H9 (cell line): ENCODE measurements around the gene MND1. TPM values are rescaled to one million over a fixed set of nuclear protein-coding genes. Genes with fewer than 3 reads are reported as not detected.

ENCODE experiments used
- DNase-seq: peaks from one replicate; pipeline ENCODE4 v3.0.0-alpha.2; 2017
- H2AFZ ChIP-seq: one replicate; pipeline ENCODE4 v1.6.1; 2013; ENCODE audit warnings: mild to moderate bottlenecking, low read length, control low read depth, moderate library complexity
- H2AK5ac ChIP-seq: 2 replicates; pipeline ENCODE4 v1.6.1; 2013; ENCODE audit warnings: low read length, control low read depth, mixed read lengths; ENCODE audit not compliant: insufficient read length
- H2BK120ac ChIP-seq: one replicate; pipeline ENCODE4 v1.6.1; 2013; ENCODE audit warnings: low read depth, mild to moderate bottlenecking, low read length, control low read depth, inconsistent platforms; ENCODE audit not compliant: poor library complexity, severe bottlenecking
- H2BK12ac ChIP-seq: 2 replicates; pipeline ENCODE4 v1.6.1; 2013; ENCODE audit warnings: low read length, control low read depth, mixed read lengths, low read depth; ENCODE audit not compliant: insufficient read length
- H2BK15ac ChIP-seq: 2 replicates; pipeline ENCODE4 v1.6.1; 2013; ENCODE audit warnings: low read depth, low read length, control low read depth
- H2BK20ac ChIP-seq: one replicate; pipeline ENCODE4 v1.6.1; 2013; ENCODE audit warnings: low read depth, mild to moderate bottlenecking, low read length, control low read depth, inconsistent platforms; ENCODE audit not compliant: poor library complexity, severe bottlenecking
- H2BK5ac ChIP-seq: 2 replicates; pipeline ENCODE4 v1.6.1; 2013; ENCODE audit warnings: low read length, control low read depth, mixed read lengths; ENCODE audit not compliant: insufficient read length
- H3K14ac ChIP-seq: 2 replicates; pipeline ENCODE4 v1.6.1; 2013; ENCODE audit warnings: low read length, control low read depth; ENCODE audit not compliant: insufficient read depth
- H3K18ac ChIP-seq: 2 replicates; pipeline ENCODE4 v1.6.1; 2013; ENCODE audit warnings: low read depth, mild to moderate bottlenecking, mixed read lengths, low read length, control low read depth; ENCODE audit not compliant: insufficient read length
- H3K23ac ChIP-seq: 2 replicates; pipeline ENCODE4 v1.6.1; 2013; ENCODE audit warnings: low read length, control low read depth, mixed read lengths, low read depth; ENCODE audit not compliant: insufficient read length
- H3K23me2 ChIP-seq: 2 replicates; pipeline ENCODE4 v1.6.1; 2013; ENCODE audit warnings: low read depth, mild to moderate bottlenecking, mixed read lengths, low read length, control low read depth; ENCODE audit not compliant: insufficient read length, poor library complexity, severe bottlenecking
- H3K27ac ChIP-seq: 2 replicates; pipeline ENCODE4 v1.5.1; 2013; ENCODE audit warnings: low read length, control low read depth, mixed read lengths, low read depth; ENCODE audit not compliant: insufficient read length
- H3K27me3 ChIP-seq: 2 replicates; pipeline ENCODE4 v1.6.1; 2013; ENCODE audit warnings: low read length, control low read depth, inconsistent platforms; ENCODE audit not compliant: insufficient read depth
- H3K4ac ChIP-seq: 2 replicates; pipeline ENCODE4 v1.6.1; 2013; ENCODE audit warnings: low read depth, mild to moderate bottlenecking, control low read depth, inconsistent platforms, low read length, moderate library complexity
- H3K4me1 ChIP-seq: 2 replicates; pipeline ENCODE4 v1.6.1; 2013; ENCODE audit warnings: low read length, control low read depth, inconsistent platforms; ENCODE audit not compliant: insufficient read depth
- H3K4me2 ChIP-seq: 2 replicates; pipeline ENCODE4 v1.6.1; 2013; ENCODE audit warnings: low read length, control low read depth, mixed read lengths; ENCODE audit not compliant: insufficient read length, insufficient read depth
- H3K56ac ChIP-seq: 2 replicates; pipeline ENCODE4 v1.6.1; 2013; ENCODE audit warnings: low read depth, mild to moderate bottlenecking, mixed read lengths, low read length, control low read depth; ENCODE audit not compliant: insufficient read length
- H3K79me1 ChIP-seq: 2 replicates; pipeline ENCODE4 v1.6.1; 2013; ENCODE audit warnings: low read depth, mild to moderate bottlenecking, moderate library complexity, low read length, control low read depth, inconsistent platforms; ENCODE audit not compliant: insufficient read depth, poor library complexity, severe bottlenecking
- H3K79me2 ChIP-seq: 2 replicates; pipeline ENCODE4 v1.6.1; 2013; ENCODE audit warnings: low read length, control low read depth, inconsistent platforms; ENCODE audit not compliant: insufficient read depth
- H3K9ac ChIP-seq: 2 replicates; pipeline ENCODE4 v1.6.1; 2013; ENCODE audit warnings: low read length, control low read depth, mixed read lengths; ENCODE audit not compliant: insufficient read length; ENCODE audit errors: extremely low read depth
- H3K9me3 ChIP-seq: one replicate; pipeline ENCODE4 v1.6.1; 2013; ENCODE audit warnings: low read depth, low read length, inconsistent platforms; ENCODE audit not compliant: control insufficient read depth
- H3T11ph ChIP-seq: one replicate; pipeline ENCODE4 v1.6.1; 2013; ENCODE audit warnings: mild to moderate bottlenecking, low read length, control low read depth, inconsistent platforms
- H4K20me1 ChIP-seq: one replicate; pipeline ENCODE4 v1.6.1; 2013; ENCODE audit not compliant: control insufficient read depth, insufficient read length, insufficient read depth
- H4K5ac ChIP-seq: 2 replicates; pipeline ENCODE4 v1.6.1; 2013; ENCODE audit warnings: low read depth, mild to moderate bottlenecking, mixed read lengths, low read length, control low read depth; ENCODE audit not compliant: insufficient read length
- H4K8ac ChIP-seq: replicated peaks from 2 replicates; pipeline ENCODE4 v1.6.1; 2013; ENCODE audit warnings: low read length, control low read depth, mixed read lengths, low read depth; ENCODE audit not compliant: insufficient read length
- H4K91ac ChIP-seq: 2 replicates; pipeline ENCODE4 v1.6.1; 2013; ENCODE audit warnings: low read depth, mild to moderate bottlenecking, moderate library complexity, mixed read lengths, low read length, control low read depth; ENCODE audit not compliant: insufficient read length
- H3K27ac Mint-ChIP-seq, 3 experiments: 2 replicates in 2 of 3; 3 replicates in 1 of 3; pipeline ENCODE4 v1.8.0; 2020 to 2021; ENCODE audit warnings: mixed read lengths in 3 of 3, mild to moderate bottlenecking in 1 of 3, moderate library complexity in 1 of 3
- H3K27me3 Mint-ChIP-seq: 2 replicates; pipeline ENCODE4 v1.8.0; 2021; ENCODE audit warnings: low read depth, mild to moderate bottlenecking, moderate library complexity, mixed read lengths
- H3K36me3 Mint-ChIP-seq, 3 experiments: 2 replicates in 2 of 3; 3 replicates in 1 of 3; pipeline ENCODE4 v1.8.0; 2020 to 2021; ENCODE audit warnings: low read depth in 3 of 3, mixed read lengths in 3 of 3; ENCODE audit not compliant: insufficient read depth in 1 of 3
- H3K4me1 Mint-ChIP-seq, 2 experiments: 2 replicates each; pipeline ENCODE4 v1.8.0; 2020; ENCODE audit warnings: mixed read lengths in 2 of 2
- H3K4me3 Mint-ChIP-seq, 2 experiments: 2 replicates in 1 of 2; 3 replicates in 1 of 2; pipeline ENCODE4 v1.8.0; 2020 to 2021; ENCODE audit warnings: mild to moderate bottlenecking in 2 of 2, mixed read lengths in 2 of 2, moderate library complexity in 1 of 2
- H3K9me3 Mint-ChIP-seq, 2 experiments: 2 replicates in 1 of 2; 3 replicates in 1 of 2; pipeline ENCODE4 v1.8.0; 2020; ENCODE audit warnings: mild to moderate bottlenecking in 2 of 2, mixed read lengths in 2 of 2, moderate library complexity in 1 of 2
- WGBS: extraction: QIAGEN DNeasy Blood & Tissue Kit; methylation state at CpG from one replicate; pipeline ENCODE4 v1.1.7; 2013; ENCODE audit warnings: missing lambda C conversion rate, low lambda C conversion rate, mixed read lengths; ENCODE audit not compliant: insufficient read length; ENCODE audit errors: extremely low coverage; 5-methylcytosine and 5-hydroxymethylcytosine counted together
- total RNA-seq: library from RNA; stranded (reverse); gene quantifications from 2 replicates; pipeline ENCODE4 v1.2.1, GENCODE V29; 2021
- TF ChIP-seq, protein P1 (sequence below): fragments of 200-600 bp; sonication (generic); conservative IDR thresholded peaks from 3 replicates; pipeline ENCODE4 v1.8.0; 2021; ENCODE audit warnings: antibody characterized with exemption, mild to moderate bottlenecking

Gene MND1
- total RNA-seq, 1 experiment from 2014 or later = 21.0 TPM

DNA sequence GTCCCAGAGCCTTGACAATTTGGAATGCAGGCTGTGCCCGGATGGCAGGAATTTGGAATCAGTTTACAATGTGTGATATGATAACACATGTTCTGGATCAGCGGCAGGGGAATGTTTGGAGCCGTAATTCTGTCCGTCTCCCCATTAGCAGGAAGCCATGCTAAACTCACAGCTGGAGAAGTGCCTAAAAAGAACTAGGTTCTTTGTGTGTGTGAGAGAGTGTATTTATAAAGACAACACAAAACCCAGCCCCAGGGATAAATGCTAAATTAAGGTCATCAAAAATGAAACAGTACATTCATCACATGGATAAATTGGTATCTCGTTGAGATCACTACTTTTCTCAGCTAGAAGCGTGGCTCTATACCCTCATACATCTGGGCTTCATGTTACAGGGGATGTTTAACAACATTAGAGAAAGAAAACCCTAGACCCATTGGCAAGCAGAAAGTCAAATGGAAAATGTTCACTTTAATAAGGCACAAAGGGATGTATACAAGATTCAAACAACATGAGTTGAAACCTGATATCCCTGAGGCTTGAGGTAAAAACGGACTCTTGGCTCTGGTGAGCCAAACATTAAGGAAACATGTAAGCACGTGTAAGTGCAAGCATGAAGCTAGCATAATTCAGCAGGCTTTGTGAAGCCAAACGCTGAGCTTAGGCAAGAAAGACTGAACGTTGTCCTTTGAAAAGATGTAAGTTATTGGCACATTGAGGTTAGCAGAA, 103.7 kb downstream of the MND1 start:
- no peak overlapping the region; a peak in 1 of 7 replicates for H3K27ac Mint-ChIP-seq
- H3K27me3 ChIP-seq = no peaks in the 10 kb centered on the region
- H3T11ph ChIP-seq = no peak overlapping the region
- no peaks in the 10 kb centered on the region for H3K9me3 Mint-ChIP-seq
- H4K5ac ChIP-seq = no peak overlapping the region
- no peaks in the 10 kb centered on the region for H3K23me2 ChIP-seq
- H2BK120ac ChIP-seq = no peak overlapping the region
- no peak overlapping the region for H3K4me2 ChIP-seq
- H2BK5ac ChIP-seq = no peak overlapping the region
- H3K27me3 Mint-ChIP-seq = no peaks in the 10 kb centered on the region
- no peak overlapping the region for H4K91ac ChIP-seq
- H3K9ac ChIP-seq = no peak overlapping the region
- H3K18ac ChIP-seq = no peak overlapping the region
- no peak overlapping the region for H2BK12ac ChIP-seq
- H3K56ac ChIP-seq = no peak overlapping the region
- no peak overlapping the region for H3K4ac ChIP-seq
- no peaks in the 10 kb centered on the region for H3K36me3 Mint-ChIP-seq
- H3K23ac ChIP-seq = no peak overlapping the region
- DNase-seq = no peak
- H4K20me1 ChIP-seq = no peaks in the 10 kb centered on the region
- no peak overlapping the region for H2BK15ac ChIP-seq
- H2BK20ac ChIP-seq = no peak overlapping the region
- H4K8ac ChIP-seq = no peak overlapping the region
- no peak overlapping the region for H2AK5ac ChIP-seq
- TF ChIP-seq, protein P1, sequence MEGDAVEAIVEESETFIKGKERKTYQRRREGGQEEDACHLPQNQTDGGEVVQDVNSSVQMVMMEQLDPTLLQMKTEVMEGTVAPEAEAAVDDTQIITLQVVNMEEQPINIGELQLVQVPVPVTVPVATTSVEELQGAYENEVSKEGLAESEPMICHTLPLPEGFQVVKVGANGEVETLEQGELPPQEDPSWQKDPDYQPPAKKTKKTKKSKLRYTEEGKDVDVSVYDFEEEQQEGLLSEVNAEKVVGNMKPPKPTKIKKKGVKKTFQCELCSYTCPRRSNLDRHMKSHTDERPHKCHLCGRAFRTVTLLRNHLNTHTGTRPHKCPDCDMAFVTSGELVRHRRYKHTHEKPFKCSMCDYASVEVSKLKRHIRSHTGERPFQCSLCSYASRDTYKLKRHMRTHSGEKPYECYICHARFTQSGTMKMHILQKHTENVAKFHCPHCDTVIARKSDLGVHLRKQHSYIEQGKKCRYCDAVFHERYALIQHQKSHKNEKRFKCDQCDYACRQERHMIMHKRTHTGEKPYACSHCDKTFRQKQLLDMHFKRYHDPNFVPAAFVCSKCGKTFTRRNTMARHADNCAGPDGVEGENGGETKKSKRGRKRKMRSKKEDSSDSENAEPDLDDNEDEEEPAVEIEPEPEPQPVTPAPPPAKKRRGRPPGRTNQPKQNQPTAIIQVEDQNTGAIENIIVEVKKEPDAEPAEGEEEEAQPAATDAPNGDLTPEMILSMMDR = no peak
- H2AFZ ChIP-seq = no peak overlapping the region
- no peaks in the 10 kb centered on the region for H3K4me1 ChIP-seq
- H3K79me1 ChIP-seq = no peaks in the 10 kb centered on the region
- no peak overlapping the region for H3K14ac ChIP-seq
- no peak overlapping the region for H3K27ac ChIP-seq
- peaks cover 18 to 19% of the 10 kb centered on the region in 2 experiments for H3K4me1 Mint-ChIP-seq
- H3K9me3 ChIP-seq = no peaks in the 10 kb centered on the region
- H3K4me3 Mint-ChIP-seq = no peak overlapping the region
- no CpG with 5 or more reads among the region's 10 CpGs for WGBS
- no peaks in the 10 kb centered on the region for H3K79me2 ChIP-seq
